Common myeloid progenitor, CD34-positive (primary cell): Measurements from ENCODE around the gene TMC4.

ENCODE experiments used
- CTCF ChIA-PET: fragments of 350-600 bp; sonication (Branson Sonifier 250); formaldehyde crosslinking; loops from one replicate; lab custom pipeline; 2021; ENCODE audit warnings: antibody characterized with exemption; lab: Charles Lee
- POLR2A ChIA-PET: fragments of 350-600 bp; sonication (Branson Sonifier 250); formaldehyde crosslinking; loops from one replicate; lab custom pipeline; 2021; ENCODE audit warnings: antibody characterized with exemption; lab: Charles Lee
- DNase-seq, 3 donors: peaks; one replicate each; pipeline versions ENCODE4 v3.0.0 to v3.0.0-alpha.2; 2013
- H3K27ac ChIP-seq, 2 experiments: 1 replicate in 1 of 2; 2 replicates in 1 of 2; pipeline ENCODE4 v1.7.0; 2013; ENCODE audit warnings: inconsistent platforms in 2 of 2, low read length in 2 of 2, mild to moderate bottlenecking in 2 of 2, low read depth in 1 of 2, moderate library complexity in 1 of 2; ENCODE audit not compliant: severe bottlenecking in 2 of 2, insufficient read depth in 1 of 2, poor library complexity in 1 of 2
- H3K27me3 ChIP-seq, 5 experiments: replicated peaks in 2 of 5; 1 replicate in 3 of 5; 2 replicates in 2 of 5; pipeline versions ENCODE4 v1.6.1 to v1.7.0; 2013; ENCODE audit warnings: low read length in 4 of 5, mild to moderate bottlenecking in 2 of 5, moderate library complexity in 2 of 5, inconsistent platforms in 1 of 5; ENCODE audit not compliant: insufficient read depth in 5 of 5, control insufficient read depth in 4 of 5
- H3K36me3 ChIP-seq, 4 experiments: 1 replicate in 2 of 4; 2 replicates in 2 of 4; pipeline versions ENCODE4 v1.6.1 to v1.7.0; 2013; ENCODE audit warnings: low read length in 3 of 4, control low read depth in 1 of 4, mild to moderate bottlenecking in 1 of 4; ENCODE audit not compliant: control insufficient read depth in 4 of 4, insufficient read depth in 4 of 4
- H3K4me1 ChIP-seq, 4 experiments: 1 replicate in 3 of 4; 2 replicates in 1 of 4; pipeline versions ENCODE4 v1.6.1 to v1.7.1; 2013; ENCODE audit warnings: low read length in 3 of 4, mild to moderate bottlenecking in 3 of 4, control low read depth in 1 of 4, inconsistent platforms in 1 of 4, moderate library complexity in 1 of 4; ENCODE audit not compliant: control insufficient read depth in 4 of 4, insufficient read depth in 4 of 4; ENCODE audit errors: control extremely low read depth in 1 of 4
- H3K4me3 ChIP-seq, 7 experiments: 1 replicate in 4 of 7; 2 replicates in 3 of 7; pipeline versions ENCODE4 v1.5.1 to v1.7.0; 2013; ENCODE audit warnings: mild to moderate bottlenecking in 7 of 7, low read length in 6 of 7, moderate library complexity in 6 of 7, inconsistent platforms in 2 of 7, low read depth in 2 of 7, control low read depth in 1 of 7; ENCODE audit not compliant: insufficient read depth in 4 of 7, control insufficient read depth in 1 of 7; ENCODE audit errors: extremely low read depth in 1 of 7
- H3K9me3 ChIP-seq, 5 experiments: 1 replicate in 4 of 5; 2 replicates in 1 of 5; pipeline versions ENCODE4 v1.6.1 to v1.7.1; 2013; ENCODE audit warnings: low read length in 4 of 5, mild to moderate bottlenecking in 2 of 5, inconsistent platforms in 1 of 5, low read depth in 1 of 5, moderate library complexity in 1 of 5; ENCODE audit not compliant: control insufficient read depth in 4 of 5, insufficient read depth in 2 of 5; ENCODE audit errors: control extremely low read depth in 1 of 5
- WGBS: methylation state at CpG from one replicate; pipeline ENCODE4 v1.1.5; 2013; ENCODE audit not compliant: insufficient coverage; 5-methylcytosine and 5-hydroxymethylcytosine counted together

The TMC4 gene

DNA sequence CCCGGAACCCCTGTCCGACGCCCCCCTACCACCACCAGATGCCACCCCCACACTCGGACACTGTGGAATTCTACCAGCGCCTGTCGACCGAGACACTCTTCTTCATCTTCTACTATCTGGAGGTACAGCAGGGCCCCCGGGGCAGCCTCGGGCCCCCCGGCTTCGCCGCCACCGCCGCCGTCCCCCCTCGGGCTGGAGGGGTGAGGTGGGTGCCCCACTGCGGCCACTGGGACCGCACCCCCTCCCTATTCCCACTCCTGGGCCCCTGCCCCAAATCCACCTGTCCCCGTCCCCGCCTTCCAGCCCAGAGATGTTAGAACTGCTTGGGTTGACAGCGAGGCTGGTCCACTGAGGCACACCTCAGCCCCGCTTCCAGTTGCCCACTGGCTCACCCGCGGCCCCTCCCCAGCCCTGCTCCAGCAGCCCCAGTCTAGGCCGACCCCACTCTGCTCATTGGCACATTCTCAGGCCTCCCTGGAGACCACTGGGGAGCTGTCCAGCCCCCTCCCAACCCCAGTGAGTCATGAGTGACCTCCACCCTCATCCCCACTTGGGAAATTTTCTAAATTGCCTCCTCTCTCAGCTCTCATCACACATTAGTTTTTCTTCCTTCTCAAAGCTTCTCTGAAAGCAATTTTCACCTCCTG is 20.0 kb downstream of the TMC4 start:
- H3K27me3 ChIP-seq, result no peaks in the 10 kb centered on the region
- ChIA-PET CTCF (no interaction called here), POLR2A (no interaction called here)
- no peaks in the 10 kb centered on the region for H3K9me3 ChIP-seq
- WGBS, result 97% methylated on average over 7 of the region's 25 CpGs
- peaks cover 0 to 8% (median under 1%) of the 10 kb centered on the region in 4 experiments for H3K4me1 ChIP-seq
- no peak for DNase-seq
- no peak overlapping the region for H3K4me3 ChIP-seq
- H3K27ac ChIP-seq, result no peak overlapping the region
- peaks cover 2 to 97% (median 72%) of the 10 kb centered on the region in 4 experiments for H3K36me3 ChIP-seq

DNA sequence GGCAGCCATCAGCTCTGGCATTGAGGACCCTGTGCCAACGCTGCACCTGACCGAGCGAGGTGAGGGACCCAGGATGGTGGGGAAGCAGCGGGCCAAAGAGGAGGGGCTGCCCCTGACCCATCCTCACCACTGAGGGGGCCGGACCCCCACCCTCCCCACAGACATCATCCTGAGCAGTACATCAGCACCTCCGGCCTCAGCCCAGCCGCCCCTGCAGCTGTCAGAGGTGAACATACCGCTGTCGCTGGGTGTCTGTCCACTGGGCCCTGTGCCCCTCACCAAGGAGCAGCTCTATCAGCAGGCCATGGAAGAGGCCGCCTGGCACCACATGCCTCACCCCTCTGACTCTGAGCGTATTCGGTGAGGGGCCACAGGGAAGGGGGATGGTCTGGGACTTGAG is 20.7 kb downstream of the TMC4 start:
- WGBS, result 95% methylated on average over 8 of the region's 12 CpGs
- Histone ChIP-seq H3K4me3 (no peak overlapping the region), H3K36me3 (peaks cover 2 to 97% (median 73%) of the 10 kb centered on the region in 4 experiments), H3K4me1 (peaks cover 0 to 8% (median 0%) of the 10 kb centered on the region in 4 experiments), H3K27me3 (no peaks in the 10 kb centered on the region), H3K9me3 (no peaks in the 10 kb centered on the region), H3K27ac (no peak overlapping the region)
- no peak for DNase-seq
- ChIA-PET CTCF (no interaction called here), POLR2A (no interaction called here)

DNA sequence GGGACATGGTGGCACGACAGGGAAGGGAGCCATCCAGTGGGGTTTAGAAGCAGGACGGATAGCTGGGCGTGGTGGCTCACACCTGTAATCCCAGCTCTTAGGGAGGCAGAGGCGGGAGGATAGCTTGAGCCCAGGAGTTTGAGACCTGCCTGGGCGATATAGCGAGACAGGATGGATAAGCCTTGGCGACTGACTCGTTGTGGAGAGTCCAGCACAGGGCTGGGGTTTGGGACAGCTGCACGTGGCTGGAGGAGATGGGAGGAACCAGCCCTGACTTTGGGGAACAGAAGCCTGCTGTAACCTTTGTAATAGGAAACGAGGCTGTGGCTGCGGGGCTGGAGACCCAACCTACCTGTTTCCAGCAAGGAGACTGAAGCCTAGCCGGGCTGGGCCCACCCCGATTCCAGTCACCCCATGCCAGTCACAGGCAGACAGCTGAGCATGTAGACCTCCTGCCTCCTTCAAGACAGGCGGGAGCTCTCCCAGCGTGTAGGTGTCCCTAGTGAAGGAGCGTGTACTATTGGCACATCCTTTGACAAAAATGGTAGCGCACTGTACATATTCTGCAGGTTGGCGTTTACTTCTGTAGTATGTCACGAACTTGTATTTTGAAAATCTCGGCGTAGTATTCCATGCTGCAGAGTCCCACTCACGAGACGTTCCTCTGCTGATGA is 21.5 kb downstream of the TMC4 start:
- Histone ChIP-seq H3K27ac (no peak overlapping the region), H3K36me3 (peaks cover 0 to 97% (median 77%) of the 10 kb centered on the region in 4 experiments), H3K4me1 (peaks cover 0 to 8% (median 0%) of the 10 kb centered on the region in 4 experiments), H3K27me3 (no peaks in the 10 kb centered on the region), H3K9me3 (no peaks in the 10 kb centered on the region), H3K4me3 (no peak overlapping the region)
- ChIA-PET POLR2A (no interaction called here), CTCF (interaction anchor here (3.5 kb wide), 1 partner anchor 7 kb away, joined by 11 read pairs; the partner anchor contains the start of gene LENG1)
- DNase-seq, result no peak
- WGBS, result 94% methylated on average over 23 of the region's 23 CpGs

DNA sequence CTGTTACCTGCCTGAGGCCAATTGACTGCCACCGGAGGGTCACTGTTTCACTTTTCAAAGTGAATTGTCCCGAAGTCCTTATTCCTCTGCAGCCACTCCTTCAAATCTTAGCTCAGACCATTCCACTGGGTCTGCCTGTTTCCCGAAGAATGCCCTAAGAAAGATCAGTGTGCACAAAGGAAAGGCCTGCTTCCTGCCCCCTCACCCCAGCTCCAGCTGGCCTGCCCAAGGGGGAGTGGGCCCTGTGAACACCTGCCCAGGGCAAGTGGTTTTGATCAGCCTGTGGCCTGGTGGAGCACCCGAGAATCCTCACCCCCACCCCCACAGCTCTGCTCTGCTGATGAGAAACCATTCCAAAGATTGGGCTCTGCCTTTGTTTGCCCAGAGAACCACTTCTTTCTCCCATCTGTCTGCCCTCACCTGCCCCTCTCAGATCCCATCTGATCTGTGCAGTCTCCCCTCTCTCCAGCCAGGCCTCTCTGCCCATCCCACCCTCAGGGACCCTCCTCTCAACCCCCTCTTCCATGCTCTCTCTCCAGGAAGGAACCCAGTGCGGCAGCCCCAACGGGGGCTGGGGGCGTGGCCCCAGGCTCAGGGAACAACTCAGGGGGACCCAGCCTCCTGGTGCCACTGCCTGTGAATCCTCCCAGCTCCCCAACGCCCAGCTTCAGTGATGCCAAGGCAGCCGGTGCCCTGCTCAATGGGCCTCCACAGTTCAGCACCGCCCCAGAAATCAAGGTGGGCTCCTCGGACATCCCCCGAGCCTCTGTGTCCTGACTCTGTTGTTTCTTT is 23.7 kb downstream of the TMC4 start:
- CTCF ChIA-PET, result interaction anchor here (1.0 to 3.5 kb wide), 3 partner anchors 10 to 30 kb away, joined by 3 to 11 read pairs (median 3); partner anchors contain the start of gene LENG1
- 96% methylated on average over 8 of the region's 12 CpGs for WGBS
- POLR2A ChIA-PET, result interaction anchor here (0.8 kb wide), 2 partner anchors 10 to 12 kb away, joined by 3 read pairs; partner anchors contain the start of gene CNOT3
- H3K27me3 ChIP-seq, result no peaks in the 10 kb centered on the region
- H3K36me3 ChIP-seq, result peaks cover 1 to 97% (median 81%) of the 10 kb centered on the region in 4 experiments
- H3K4me1 ChIP-seq, result no peaks in the 10 kb centered on the region
- no peaks in the 10 kb centered on the region for H3K9me3 ChIP-seq
- no peak for DNase-seq
- no peak overlapping the region for H3K4me3 ChIP-seq
- H3K27ac ChIP-seq, result no peak overlapping the region

DNA sequence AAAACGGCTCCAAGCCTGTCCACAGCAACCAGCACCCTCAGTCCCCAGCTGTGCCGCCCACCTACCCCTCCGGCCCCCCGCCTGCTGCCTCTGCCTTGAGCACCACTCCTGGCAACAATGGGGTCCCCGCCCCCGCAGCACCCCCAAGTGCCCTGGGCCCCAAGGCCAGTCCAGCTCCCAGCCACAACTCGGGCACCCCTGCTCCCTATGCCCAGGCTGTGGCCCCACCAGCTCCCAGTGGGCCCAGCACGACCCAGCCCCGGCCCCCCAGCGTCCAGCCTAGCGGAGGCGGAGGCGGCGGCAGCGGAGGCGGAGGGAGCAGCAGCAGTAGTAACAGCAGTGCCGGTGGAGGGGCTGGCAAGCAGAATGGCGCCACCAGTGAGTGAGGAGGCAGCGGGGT is 24.8 kb downstream of the TMC4 start:
- Histone ChIP-seq H3K4me3 (no peak overlapping the region), H3K9me3 (no peaks in the 10 kb centered on the region), H3K4me1 (no peaks in the 10 kb centered on the region), H3K27ac (no peak overlapping the region), H3K27me3 (no peaks in the 10 kb centered on the region), H3K36me3 (peaks cover 11 to 97% (median 81%) of the 10 kb centered on the region in 4 experiments)
- CTCF ChIA-PET, result interaction anchor here (1.1 to 3.5 kb wide), 2 partner anchors 11 kb away, joined by 3 to 11 read pairs; partner anchors contain the start of gene LENG1
- 95% methylated on average over 18 of the region's 19 CpGs for WGBS
- no peak for DNase-seq
- POLR2A ChIA-PET, result no interaction called here

DNA sequence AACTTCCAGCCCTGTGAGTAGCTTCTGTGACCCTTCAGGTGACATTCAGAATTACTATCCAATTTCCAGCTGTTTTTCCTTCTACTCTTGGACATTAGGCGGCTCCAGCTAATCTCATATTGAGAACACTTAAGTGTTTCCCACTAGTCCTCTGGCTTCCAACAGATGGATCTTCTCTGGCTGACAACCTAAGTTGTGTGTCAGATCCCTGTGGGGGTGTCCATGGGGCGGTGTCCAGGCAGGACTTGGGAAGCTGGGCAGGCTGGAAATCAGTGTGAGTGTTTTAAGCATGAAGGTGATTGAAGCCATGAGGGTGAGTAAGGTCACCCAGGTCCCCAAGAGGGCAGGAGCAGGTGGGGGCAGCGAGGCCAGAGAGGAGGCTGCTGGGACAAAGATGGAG is 25.3 kb downstream of the TMC4 start:
- Histone ChIP-seq H3K27me3 (no peaks in the 10 kb centered on the region), H3K4me1 (no peaks in the 10 kb centered on the region), H3K9me3 (no peaks in the 10 kb centered on the region), H3K4me3 (no peak overlapping the region), H3K27ac (no peak overlapping the region), H3K36me3 (peaks cover 11 to 97% (median 81%) of the 10 kb centered on the region in 4 experiments)
- POLR2A ChIA-PET, result no interaction called here
- DNase-seq, result no peak
- 100% methylated on average over 1 of the region's 3 CpGs for WGBS
- CTCF ChIA-PET, result interaction anchor here (1.1 kb wide), 1 partner anchor 11 kb away, joined by 3 read pairs; no protein-coding TSS in a partner anchor
